ENCODE results near the gene KDM7A.
"Not testable (repeated sequence)": the region's sequence is repeated elsewhere in the genome, so short reads cannot be mapped to it uniquely, and the experiment has no call there.

The KDM7A gene

GRCh38 chr7:140200061-140200989, 23.5 kb upstream of the KDM7A start:
- DNase-seq = no peak

- DNase-seq = no peak
Measured at GRCh38 chr7:140197938-140198337, 21.2 kb upstream of the KDM7A start.

- no peak for DNase-seq
Measured at GRCh38 chr7:140197218-140197890, 20.6 kb upstream of the KDM7A start.

- no peak for DNase-seq
Measured at GRCh38 chr7:140196361-140197217, 19.8 kb upstream of the KDM7A start.

GRCh38 chr7:140195859-140196258, 19.1 kb upstream of the KDM7A start:
- no peak for DNase-seq

GRCh38 chr7:140192620-140193019, 15.8 kb upstream of the KDM7A start:
- DNase-seq = no peak

- no peak for DNase-seq
Measured at GRCh38 chr7:140192176-140192575, 15.4 kb upstream of the KDM7A start.

GRCh38 chr7:140190588-140190987, 13.8 kb upstream of the KDM7A start:
- no peak for DNase-seq

- no peak for DNase-seq
Measured at GRCh38 chr7:140189917-140190316, 13.1 kb upstream of the KDM7A start.

GRCh38 chr7:140182917-140183316, 6.1 kb upstream of the KDM7A start:
- DNase-seq = no peak

- DNase-seq = no peak
Measured at GRCh38 chr7:140179339-140179738, 2.6 kb upstream of the KDM7A start.

- no peak for DNase-seq
Measured at GRCh38 chr7:140176122-140176701, 571 bp downstream of the KDM7A start.

GRCh38 chr7:140175221-140176121, 1.3 kb downstream of the KDM7A start:
- peak; percentile 92 for DNase-seq

GRCh38 chr7:140174217-140174616, 2.6 kb downstream of the KDM7A start:
- DNase-seq = no peak

GRCh38 chr7:140170375-140170774, 6.4 kb downstream of the KDM7A start:
- no peak for DNase-seq

GRCh38 chr7:140168816-140169215, 8.0 kb downstream of the KDM7A start:
- DNase-seq = no peak

- no peak for DNase-seq
Measured at GRCh38 chr7:140165422-140165821, 11.4 kb downstream of the KDM7A start.

- not testable (repeated sequence) for DNase-seq
Measured at GRCh38 chr7:140162081-140162480, 14.7 kb downstream of the KDM7A start.

- no peak for DNase-seq
Measured at GRCh38 chr7:140161047-140161446, 15.7 kb downstream of the KDM7A start.

- no peak for DNase-seq
Measured at GRCh38 chr7:140160308-140160707, 16.5 kb downstream of the KDM7A start.

- DNase-seq = no peak
Measured at GRCh38 chr7:140159497-140159896, 17.3 kb downstream of the KDM7A start.
